Stimulated activated CD8-positive, alpha-beta memory T cell treated with anti-CD3 and anti-CD28 coated beads, Interleukin-7, amount 100 ng/mL, for 4 hours (primary cell): Measurements from ENCODE around the gene S100A4.
"Not testable (repeated sequence)": the region's sequence is repeated elsewhere in the genome, so short reads cannot be mapped to it uniquely, and the experiment has no call there.

Source experiments
- DNase-seq, 2 donors: peaks; one replicate each; pipeline ENCODE4 v3.0.0-alpha.2; 2020; ENCODE audit warnings: low read depth in 2 of 2

S100A4 gene

GRCh38 chr1:153545067-153546055 lies at the start of gene S100A4:
Gene S100A4, minus strand, starts transcription at chr1:153545806. Its CDS starts 1,012 bp downstream, at chr1:153544794.
- peak; percentile 81 to 90 for DNase-seq

- no peak for DNase-seq
Measured at GRCh38 chr1:153592748-153593147, 47.1 kb upstream of the S100A4 start.

GRCh38 chr1:153588482-153588881 lies 42.9 kb upstream of the S100A4 start:
- no peak for DNase-seq

GRCh38 chr1:153588033-153588432 lies 42.4 kb upstream of the S100A4 start:
- DNase-seq = not testable (repeated sequence)

- no peak for DNase-seq
Measured at GRCh38 chr1:153587314-153587713, 41.7 kb upstream of the S100A4 start.

- no peak for DNase-seq
Measured at GRCh38 chr1:153586347-153586746, 40.7 kb upstream of the S100A4 start.

- DNase-seq = no peak
Measured at GRCh38 chr1:153585006-153585405, 39.4 kb upstream of the S100A4 start.

- DNase-seq = no peak
Measured at GRCh38 chr1:153583976-153584375, 38.4 kb upstream of the S100A4 start.

GRCh38 chr1:153583514-153583913 lies 37.9 kb upstream of the S100A4 start:
- not testable (repeated sequence) for DNase-seq

GRCh38 chr1:153582836-153583235 lies 37.2 kb upstream of the S100A4 start:
- DNase-seq = not testable (repeated sequence)

- DNase-seq = no peak
Measured at GRCh38 chr1:153578936-153579335, 33.3 kb upstream of the S100A4 start.

- no peak for DNase-seq
Measured at GRCh38 chr1:153578490-153578889, 32.9 kb upstream of the S100A4 start.

- no peak for DNase-seq
Measured at GRCh38 chr1:153577624-153578051, 32.0 kb upstream of the S100A4 start.

- DNase-seq = no peak
Measured at GRCh38 chr1:153577138-153577537, 31.5 kb upstream of the S100A4 start.

- DNase-seq = not testable (repeated sequence)
Measured at GRCh38 chr1:153575497-153575896, 29.9 kb upstream of the S100A4 start.

- DNase-seq = not testable (repeated sequence)
Measured at GRCh38 chr1:153575081-153575491, 29.5 kb upstream of the S100A4 start.

GRCh38 chr1:153573351-153573750 lies 27.7 kb upstream of the S100A4 start:
- DNase-seq = no peak

GRCh38 chr1:153572569-153573015 lies 27.0 kb upstream of the S100A4 start:
- no peak for DNase-seq

- DNase-seq = no peak
Measured at GRCh38 chr1:153571706-153572105, 26.1 kb upstream of the S100A4 start.

- DNase-seq = no peak
Measured at GRCh38 chr1:153570874-153571273, 25.3 kb upstream of the S100A4 start.

- DNase-seq = no peak
Measured at GRCh38 chr1:153569465-153569864, 23.9 kb upstream of the S100A4 start.

- DNase-seq = peak; percentile 64 to 65
Measured at GRCh38 chr1:153568367-153569099, 22.9 kb upstream of the S100A4 start.
